ENCODE data around the gene ORC4.

ORC4 gene

DNA sequence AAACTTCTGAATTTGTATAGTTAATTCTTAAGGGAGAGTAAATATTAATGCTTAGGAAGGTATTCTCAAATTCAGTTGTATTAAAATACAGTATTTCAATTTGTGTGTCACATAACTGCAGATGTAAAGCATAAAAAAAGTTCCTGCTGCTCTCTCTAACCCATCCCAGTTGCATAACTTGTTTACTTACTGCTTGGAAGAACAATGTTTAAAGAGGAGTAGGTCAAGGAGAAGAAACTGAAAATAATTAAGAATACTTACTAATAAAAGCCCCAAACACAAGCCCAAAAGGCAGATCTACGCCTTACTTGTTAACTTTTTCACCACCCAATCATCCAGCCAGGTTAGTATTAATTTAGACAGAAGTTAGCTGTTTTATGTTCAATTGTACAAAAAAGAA, 81.2 kb downstream of the ORC4 start:
- TF ChIP-seq CREB1 (IDR thresholded peaks at IDR 0.05; ENCODE audit: low read depth) (no peak), CEBPB (IDR thresholded peaks at IDR 0.05) (no peak), FOXM1 (IDR thresholded peaks at IDR 0.05; ENCODE audit: borderline replicate concordance, low read depth) (no peak), RAD21 (IDR thresholded peaks at IDR 0.05; ENCODE audit: low read depth) (no peak), TAF1 (IDR thresholded peaks at IDR 0.05; ENCODE audit: low read depth) (no peak), EGR1 (IDR thresholded peaks at IDR 0.05) (no peak), ZBTB7A (IDR thresholded peaks at IDR 0.05; ENCODE audit: low read depth) (no peak), NFIC (IDR thresholded peaks at IDR 0.05) (no peak), TEAD4 (IDR thresholded peaks at IDR 0.05) (no peak), TCF12 (IDR thresholded peaks at IDR 0.05; ENCODE audit: low read depth) (no peak), EP300 (IDR thresholded peaks at IDR 0.05; ENCODE audit: borderline replicate concordance) (no peak), YY1 (IDR thresholded peaks at IDR 0.05; ENCODE audit: low read depth) (no peak)
- TF ChIP-seq, protein P1, sequence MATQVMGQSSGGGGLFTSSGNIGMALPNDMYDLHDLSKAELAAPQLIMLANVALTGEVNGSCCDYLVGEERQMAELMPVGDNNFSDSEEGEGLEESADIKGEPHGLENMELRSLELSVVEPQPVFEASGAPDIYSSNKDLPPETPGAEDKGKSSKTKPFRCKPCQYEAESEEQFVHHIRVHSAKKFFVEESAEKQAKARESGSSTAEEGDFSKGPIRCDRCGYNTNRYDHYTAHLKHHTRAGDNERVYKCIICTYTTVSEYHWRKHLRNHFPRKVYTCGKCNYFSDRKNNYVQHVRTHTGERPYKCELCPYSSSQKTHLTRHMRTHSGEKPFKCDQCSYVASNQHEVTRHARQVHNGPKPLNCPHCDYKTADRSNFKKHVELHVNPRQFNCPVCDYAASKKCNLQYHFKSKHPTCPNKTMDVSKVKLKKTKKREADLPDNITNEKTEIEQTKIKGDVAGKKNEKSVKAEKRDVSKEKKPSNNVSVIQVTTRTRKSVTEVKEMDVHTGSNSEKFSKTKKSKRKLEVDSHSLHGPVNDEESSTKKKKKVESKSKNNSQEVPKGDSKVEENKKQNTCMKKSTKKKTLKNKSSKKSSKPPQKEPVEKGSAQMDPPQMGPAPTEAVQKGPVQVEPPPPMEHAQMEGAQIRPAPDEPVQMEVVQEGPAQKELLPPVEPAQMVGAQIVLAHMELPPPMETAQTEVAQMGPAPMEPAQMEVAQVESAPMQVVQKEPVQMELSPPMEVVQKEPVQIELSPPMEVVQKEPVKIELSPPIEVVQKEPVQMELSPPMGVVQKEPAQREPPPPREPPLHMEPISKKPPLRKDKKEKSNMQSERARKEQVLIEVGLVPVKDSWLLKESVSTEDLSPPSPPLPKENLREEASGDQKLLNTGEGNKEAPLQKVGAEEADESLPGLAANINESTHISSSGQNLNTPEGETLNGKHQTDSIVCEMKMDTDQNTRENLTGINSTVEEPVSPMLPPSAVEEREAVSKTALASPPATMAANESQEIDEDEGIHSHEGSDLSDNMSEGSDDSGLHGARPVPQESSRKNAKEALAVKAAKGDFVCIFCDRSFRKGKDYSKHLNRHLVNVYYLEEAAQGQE (IDR thresholded peaks at IDR 0.05; ENCODE audit: low read depth): no peak
- TF ChIP-seq, protein P2, sequence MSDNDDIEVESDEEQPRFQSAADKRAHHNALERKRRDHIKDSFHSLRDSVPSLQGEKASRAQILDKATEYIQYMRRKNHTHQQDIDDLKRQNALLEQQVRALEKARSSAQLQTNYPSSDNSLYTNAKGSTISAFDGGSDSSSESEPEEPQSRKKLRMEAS (IDR thresholded peaks at IDR 0.05): no peak
- TF ChIP-seq, protein P3, sequence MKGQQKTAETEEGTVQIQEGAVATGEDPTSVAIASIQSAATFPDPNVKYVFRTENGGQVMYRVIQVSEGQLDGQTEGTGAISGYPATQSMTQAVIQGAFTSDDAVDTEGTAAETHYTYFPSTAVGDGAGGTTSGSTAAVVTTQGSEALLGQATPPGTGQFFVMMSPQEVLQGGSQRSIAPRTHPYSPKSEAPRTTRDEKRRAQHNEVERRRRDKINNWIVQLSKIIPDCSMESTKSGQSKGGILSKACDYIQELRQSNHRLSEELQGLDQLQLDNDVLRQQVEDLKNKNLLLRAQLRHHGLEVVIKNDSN (IDR thresholded peaks at IDR 0.05): no peak

DNA sequence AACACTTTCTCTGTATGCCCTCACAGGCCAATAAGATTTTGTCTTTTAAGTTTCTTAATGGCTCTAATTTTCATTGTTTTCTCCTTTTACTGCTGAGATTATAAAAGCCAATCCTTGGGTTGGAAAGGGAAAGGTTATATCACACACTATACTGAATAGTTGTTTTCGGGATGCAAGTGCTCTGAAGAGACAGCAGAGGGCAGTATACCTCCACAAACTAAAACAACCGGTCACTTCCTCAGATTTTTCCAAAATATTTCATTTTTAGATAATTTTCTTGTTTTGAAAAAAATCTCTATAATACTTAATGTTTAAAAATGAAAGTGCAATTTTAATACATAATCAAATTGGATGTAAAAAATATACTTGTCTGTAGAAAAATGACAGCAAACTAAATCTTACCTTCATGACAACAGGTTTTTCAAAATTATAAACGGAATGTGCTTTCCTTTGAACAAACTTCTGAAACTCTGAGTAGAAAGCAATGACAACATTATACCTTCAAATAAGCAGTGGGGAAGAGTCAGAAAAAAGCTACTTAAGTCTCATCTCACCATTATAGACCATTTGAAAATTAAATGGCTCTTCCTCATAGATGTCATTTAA, 82.7 kb downstream of the ORC4 start:
- no peak for TF ChIP-seq EP300 (IDR thresholded peaks at IDR 0.05; ENCODE audit: borderline replicate concordance)
- TF ChIP-seq FOXM1 (IDR thresholded peaks at IDR 0.05; ENCODE audit: borderline replicate concordance, low read depth): no peak
- TF ChIP-seq, protein P2 (IDR thresholded peaks at IDR 0.05): no peak
- TF ChIP-seq TAF1 (IDR thresholded peaks at IDR 0.05; ENCODE audit: low read depth): no peak
- TF ChIP-seq, protein P1 (IDR thresholded peaks at IDR 0.05; ENCODE audit: low read depth): no peak
- peak; percentile 73 for TF ChIP-seq RAD21 (IDR thresholded peaks at IDR 0.05; ENCODE audit: low read depth)
- TF ChIP-seq CREB1 (IDR thresholded peaks at IDR 0.05; ENCODE audit: low read depth): no peak

DNA sequence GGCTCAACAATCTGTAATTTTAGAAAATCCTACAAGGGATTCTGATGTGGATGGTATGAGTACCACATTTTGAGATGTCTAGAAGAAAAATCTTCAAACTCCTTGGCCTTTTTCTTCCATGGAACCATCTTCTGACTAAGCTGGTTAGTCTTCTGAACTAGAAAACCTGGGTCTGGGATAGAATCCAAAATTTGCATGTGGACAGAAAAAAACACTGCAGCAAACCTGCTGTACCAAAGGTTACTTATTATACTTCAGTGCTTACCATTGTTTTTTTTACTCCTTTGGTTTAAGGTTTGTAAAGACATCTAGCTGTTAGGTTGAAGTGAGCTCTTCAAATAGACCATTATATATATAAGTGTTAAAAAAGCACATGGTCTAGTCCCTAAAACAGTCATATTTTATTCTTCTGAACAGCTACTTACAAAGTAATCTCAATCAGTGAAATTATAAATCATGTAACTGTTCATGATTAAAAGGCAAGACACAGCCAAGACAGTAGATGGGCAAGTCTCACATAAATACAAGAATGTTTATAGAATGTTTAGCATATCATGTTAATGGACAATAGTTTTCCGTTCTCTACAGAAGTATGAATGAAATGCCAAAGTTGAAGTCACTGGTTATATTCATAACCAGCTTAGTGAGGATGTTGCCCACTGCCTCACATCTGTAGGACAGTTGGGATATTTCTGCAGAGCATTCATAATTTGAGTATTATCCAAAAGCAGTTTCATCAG, 85.5 kb downstream of the ORC4 start:
- TF ChIP-seq ZBTB7A (IDR thresholded peaks at IDR 0.05; ENCODE audit: low read depth): no peak
- TF ChIP-seq TCF12 (IDR thresholded peaks at IDR 0.05; ENCODE audit: low read depth): no peak
- TF ChIP-seq RAD21 (IDR thresholded peaks at IDR 0.05; ENCODE audit: low read depth): no peak
- no peak for TF ChIP-seq TAF1 (IDR thresholded peaks at IDR 0.05; ENCODE audit: low read depth)
- no peak for TF ChIP-seq NFIC (IDR thresholded peaks at IDR 0.05)
- no peak for TF ChIP-seq EGR1 (IDR thresholded peaks at IDR 0.05)
- TF ChIP-seq, protein P2 (IDR thresholded peaks at IDR 0.05): no peak

DNA sequence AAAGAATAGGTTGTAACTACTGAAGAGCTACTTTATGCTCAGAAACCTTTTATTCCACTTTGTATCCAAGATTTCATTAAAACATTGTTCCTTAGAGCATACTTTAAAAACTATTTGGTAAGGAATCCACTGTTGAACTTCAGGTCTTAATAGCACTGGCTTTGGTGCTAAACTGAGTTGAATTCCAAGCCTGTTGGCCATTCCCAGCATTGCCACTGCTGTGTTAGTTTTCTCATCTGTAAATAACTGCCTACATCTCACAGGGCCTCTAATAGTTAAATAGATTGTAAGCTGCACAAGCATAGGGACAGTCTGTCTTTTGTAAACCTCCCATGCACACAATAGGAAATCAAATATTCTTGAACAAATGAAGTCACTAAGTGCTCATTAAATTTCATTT, 86.6 kb downstream of the ORC4 start:
- TF ChIP-seq ZBTB7A (IDR thresholded peaks at IDR 0.05; ENCODE audit: low read depth) (no peak), FOXM1 (IDR thresholded peaks at IDR 0.05; ENCODE audit: borderline replicate concordance, low read depth) (no peak), RAD21 (IDR thresholded peaks at IDR 0.05; ENCODE audit: low read depth) (no peak), TCF12 (IDR thresholded peaks at IDR 0.05; ENCODE audit: low read depth) (no peak), TAF1 (IDR thresholded peaks at IDR 0.05; ENCODE audit: low read depth) (no peak), NFIC (IDR thresholded peaks at IDR 0.05) (no peak), CEBPB (IDR thresholded peaks at IDR 0.05) (no peak), EP300 (IDR thresholded peaks at IDR 0.05; ENCODE audit: borderline replicate concordance) (no peak)
- TF ChIP-seq, protein P1 (IDR thresholded peaks at IDR 0.05; ENCODE audit: low read depth): no peak
